AG04450 (cell line): ENCODE data around the gene ACE. TPM values are rescaled to one million over a fixed set of nuclear protein-coding genes. Genes with fewer than 3 reads are reported as not detected.

Source experiments
- CTCF ChIA-PET: fragments of 300-600, 350-600 bp; formaldehyde crosslinking; extraction: SDS; loops from one replicate; lab custom pipeline; 2022; ENCODE audit warnings: antibody characterized with exemption, inconsistent platforms; lab: Charles Lee
- POLR2A ChIA-PET: fragments of 350-600 bp; formaldehyde crosslinking; extraction: SDS; loops from one replicate; lab custom pipeline; 2021; ENCODE audit warnings: antibody characterized with exemption, inconsistent platforms; lab: Yijun Ruan, JAX
- DNase-seq: peaks from one replicate; pipeline ENCODE4 v3.0.0-alpha.2; 2011; ENCODE audit warnings: low read depth, low spot score
- H3K27ac ChIP-seq: one replicate; pipeline ENCODE4 v1.5.1; 2012; ENCODE audit warnings: low read depth, low read length, control low read depth
- H3K27me3 ChIP-seq: one replicate; pipeline ENCODE4 v1.6.0; 2012; ENCODE audit warnings: low read length; ENCODE audit not compliant: control insufficient read depth, insufficient read depth
- H3K4me3 ChIP-seq: 2 replicates; pipeline ENCODE4 v1.5.1; 2011; ENCODE audit warnings: mild to moderate bottlenecking, low read depth, low read length, control low read depth
- H3K9me3 ChIP-seq: 2 replicates; pipeline ENCODE4 v1.5.1; 2012; ENCODE audit warnings: low read length; ENCODE audit not compliant: control insufficient read depth, insufficient read depth
- CTCF ChIP-seq: IDR thresholded peaks from 2 replicates; pipeline ENCODE4 v1.5.1; 2011; ENCODE audit warnings: low read depth, low read length, control low read depth, inconsistent platforms
- polyA plus RNA-seq: library from polyadenylated mRNA; depleted of rRNA; stranded (reverse); fragments of >200 nt; gene quantifications from 2 replicates; pipeline ENCODE4 v1.2.3, GENCODE V29; 2011

Gene ACE
- polyA plus RNA-seq, 1 experiment, result 0.99 TPM

- Histone ChIP-seq H3K4me3 (no peak overlapping the region), H3K9me3 (peaks cover 7% of the 10 kb centered on the region; the same call in 1 of the 2 replicates), H3K27ac (no peak overlapping the region), H3K27me3 (no peaks in the 10 kb centered on the region)
- TF ChIP-seq CTCF, result no peak
- CTCF ChIA-PET, result interaction anchor here (0.8 to 2.6 kb wide), 4 partner anchors 12 to 169 kb away, joined by 3 to 7 read pairs (median 3); no protein-coding TSS in a partner anchor
- DNase-seq, result no peak
- POLR2A ChIA-PET, result interaction anchor here (0.8 kb wide), 1 partner anchor 18 kb away, joined by 3 read pairs; no protein-coding TSS in a partner anchor
Measured at GRCh38 chr17:63443053-63443452, 33.8 kb upstream of the ACE start.

- H3K27ac ChIP-seq, result no peak overlapping the region
- DNase-seq, result no peak
- H3K9me3 ChIP-seq, result peaks cover 7% of the 10 kb centered on the region; the same call in 1 of the 2 replicates
- TF ChIP-seq CTCF, result no peak
- POLR2A ChIA-PET, result no interaction called here
- no peak overlapping the region for H3K4me3 ChIP-seq
- H3K27me3 ChIP-seq, result no peaks in the 10 kb centered on the region
- CTCF ChIA-PET, result interaction anchor here (0.7 to 2.0 kb wide), 4 partner anchors 9 to 169 kb away, joined by 3 to 5 read pairs (median 4); no protein-coding TSS in a partner anchor
Measured at GRCh38 chr17:63444457-63444856, 32.4 kb upstream of the ACE start.

GRCh38 chr17:63445065-63445464 lies 31.8 kb upstream of the ACE start:
- POLR2A ChIA-PET, result interaction anchor here (0.6 kb wide), 1 partner anchor 174 kb away, joined by 7 read pairs; no protein-coding TSS in a partner anchor
- no peak overlapping the region for H3K27ac ChIP-seq
- H3K9me3 ChIP-seq, result peaks cover 7% of the 10 kb centered on the region; the same call in 1 of the 2 replicates
- no peak for TF ChIP-seq CTCF
- CTCF ChIA-PET, result interaction anchor here (0.6 to 2.0 kb wide), 7 partner anchors 8 to 436 kb away, joined by 3 to 5 read pairs (median 4); no protein-coding TSS in a partner anchor
- no peaks in the 10 kb centered on the region for H3K27me3 ChIP-seq
- no peak for DNase-seq
- H3K4me3 ChIP-seq, result no peak overlapping the region

GRCh38 chr17:63445571-63445953 lies 31.3 kb upstream of the ACE start:
- no peak overlapping the region for H3K27ac ChIP-seq
- no peaks in the 10 kb centered on the region for H3K27me3 ChIP-seq
- no peak for TF ChIP-seq CTCF
- peaks cover 7% of the 10 kb centered on the region; the same call in 1 of the 2 replicates for H3K9me3 ChIP-seq
- peak overlapping the region; percentile 50 for H3K4me3 ChIP-seq
- DNase-seq, result no peak
- ChIA-PET CTCF (interaction anchor here (0.6 to 2.0 kb wide), 5 partner anchors 8 to 437 kb away, joined by 3 to 5 read pairs (median 4); no protein-coding TSS in a partner anchor), POLR2A (interaction anchor here (0.6 kb wide), 1 partner anchor 174 kb away, joined by 7 read pairs; no protein-coding TSS in a partner anchor)
